B cell (primary cell): ENCODE results near the gene ASCL5. TPM values are rescaled to one million over a fixed set of nuclear protein-coding genes. Genes with fewer than 3 reads are reported as not detected.

Experiments
- ATAC-seq: fragments of 200-7000 bp; cut with Tn5 transposase; one replicate; pipeline ENCODE4 v1.10.0; 2021; ENCODE audit warnings: low read depth, mild to moderate bottlenecking, moderate number of reproducible peaks, moderate library complexity
- CTCF ChIA-PET: fragments of 350-600 bp; sonication (Branson Sonifier 250); formaldehyde crosslinking; loops from one replicate; lab custom pipeline; 2021; ENCODE audit warnings: antibody characterized with exemption, inconsistent platforms; lab: Charles Lee
- POLR2A ChIA-PET: fragments of 350-600 bp; sonication (Branson Sonifier 250); formaldehyde crosslinking; loops from one replicate; lab custom pipeline; 2021; ENCODE audit warnings: antibody characterized with exemption; lab: Charles Lee
- DNase-seq: peaks from one replicate; pipeline ENCODE4 v3.0.0; 2013
- H2AFZ ChIP-seq: 2 replicates; pipeline ENCODE4 v1.6.1; 2012; ENCODE audit warnings: mild to moderate bottlenecking, low read depth, low read length; ENCODE audit not compliant: insufficient read depth, poor library complexity, severe bottlenecking
- H3K27ac ChIP-seq, 2 donors: 1 replicate in 1 of 2; 2 replicates in 1 of 2; pipeline ENCODE4 v1.5.1; 2012 to 2013; ENCODE audit warnings: low read length in 2 of 2, mild to moderate bottlenecking in 2 of 2, moderate library complexity in 1 of 2
- H3K27me3 ChIP-seq, 4 experiments: fragments of 200-600 bp in 1 of 4; sonication (generic) in 1 of 4; replicated peaks in 1 of 4; 1 replicate in 2 of 4; 2 replicates in 2 of 4; pipeline versions ENCODE4 v1.6.1 to v1.7.0; 2013 to 2016; ENCODE audit warnings: low read length in 3 of 4, mild to moderate bottlenecking in 2 of 4, mixed read lengths in 1 of 4, moderate library complexity in 1 of 4; ENCODE audit not compliant: insufficient read depth in 4 of 4, control insufficient read depth in 3 of 4; ENCODE audit errors: control extremely low read depth in 1 of 4
- H3K36me3 ChIP-seq, 2 experiments: replicated peaks in 1 of 2; 1 replicate in 1 of 2; 2 replicates in 1 of 2; pipeline versions ENCODE4 v1.6.1 to v1.7.1; 2013; ENCODE audit warnings: low read length in 1 of 2; ENCODE audit not compliant: insufficient read depth in 2 of 2, control insufficient read depth in 1 of 2; ENCODE audit errors: control extremely low read depth in 1 of 2, extremely low read depth in 1 of 2
- H3K4me1 ChIP-seq, 2 donors: fragments of 200-600 bp in 1 of 2; sonication (generic) in 1 of 2; 1 replicate in 1 of 2; 2 replicates in 1 of 2; pipeline versions ENCODE4 v1.5.1 to v1.6.1; 2013 to 2017; ENCODE audit warnings: low read length in 2 of 2; ENCODE audit not compliant: control insufficient read depth in 2 of 2, insufficient read depth in 2 of 2
- H3K4me2 ChIP-seq: replicated peaks from 2 replicates; pipeline ENCODE3; 2012; ENCODE audit warnings: mild to moderate bottlenecking, low read depth, low read length; ENCODE audit not compliant: poor library complexity, severe bottlenecking
- H3K4me3 ChIP-seq, 5 experiments: fragments of 200-600 bp in 1 of 5; sonication (generic) in 1 of 5; 1 replicate in 3 of 5; 2 replicates in 2 of 5; pipeline versions ENCODE4 v1.5.1 to v1.7.0; 2011 to 2016; ENCODE audit warnings: low read length in 4 of 5, mild to moderate bottlenecking in 4 of 5, low read depth in 2 of 5, control low read depth in 1 of 5, moderate library complexity in 1 of 5; ENCODE audit not compliant: insufficient read depth in 1 of 5; ENCODE audit errors: control extremely low read depth in 1 of 5, extremely low read depth in 1 of 5
- H3K79me2 ChIP-seq: fragments of 200-600 bp; sonication (generic); one replicate; pipeline ENCODE4 v1.6.0; 2016; ENCODE audit warnings: low read length; ENCODE audit not compliant: control insufficient read depth, insufficient read depth
- H3K9ac ChIP-seq: fragments of 200-600 bp; sonication (generic); 2 replicates; pipeline ENCODE4 v1.6.1; 2017; ENCODE audit warnings: mild to moderate bottlenecking, low read length, moderate library complexity
- H3K9me3 ChIP-seq, 3 donors: one replicate each; pipeline versions ENCODE4 v1.6.1 to v1.7.1; 2013; ENCODE audit warnings: low read length in 2 of 3; ENCODE audit not compliant: control insufficient read depth in 2 of 3, insufficient read depth in 1 of 3; ENCODE audit errors: control extremely low read depth in 1 of 3
- H4K20me1 ChIP-seq: 2 replicates; pipeline ENCODE4 v1.6.0; 2012; ENCODE audit warnings: mild to moderate bottlenecking, low read length; ENCODE audit not compliant: insufficient read depth, control insufficient read depth, poor library complexity, severe bottlenecking
- H3K27ac Mint-ChIP-seq: one replicate; pipeline ENCODE4 v1.8.0; 2021; ENCODE audit warnings: mixed read lengths
- H3K27me3 Mint-ChIP-seq: one replicate; pipeline ENCODE4 v1.8.0; 2021; ENCODE audit warnings: mixed read lengths
- H3K4me1 Mint-ChIP-seq: one replicate; pipeline ENCODE4 v1.8.0; 2021; ENCODE audit warnings: mixed read lengths
- H3K4me3 Mint-ChIP-seq: one replicate; pipeline ENCODE4 v1.8.0; 2021; ENCODE audit warnings: mixed read lengths
- H3K9me3 Mint-ChIP-seq: one replicate; pipeline ENCODE4 v1.8.0; 2022; ENCODE audit warnings: mixed read lengths; ENCODE audit not compliant: insufficient read depth
- CTCF ChIP-seq: fragments of 200-600 bp; IDR thresholded peaks from one replicate; pipeline ENCODE4 v1.8.0; 2022; ENCODE audit warnings: antibody characterized with exemption, mild to moderate bottlenecking
- EZH2 ChIP-seq: IDR thresholded peaks from 2 replicates; pipeline ENCODE4 v1.6.1; 2012; ENCODE audit warnings: borderline replicate concordance, low read depth, mild to moderate bottlenecking, moderate library complexity, low read length; ENCODE audit not compliant: insufficient read depth, poor library complexity, severe bottlenecking
- WGBS: methylation state at CpG from one replicate; pipeline ENCODE4 v1.1.5; 2013; ENCODE audit warnings: missing lambda C conversion rate; ENCODE audit not compliant: insufficient coverage; 5-methylcytosine and 5-hydroxymethylcytosine counted together
- intact Hi-C: fragments of 100-400 bp; cut with micrococcal nuclease; formaldehyde crosslinking; loops from one replicate; pipeline ENCODE4 v1.10.0; 2022
- polyA plus RNA-seq: library from polyadenylated mRNA; depleted of rRNA; stranded (reverse); fragments of >200 nt; gene quantifications from 2 replicates; pipeline ENCODE4 v1.2.3, GENCODE V29; 2012
- total RNA-seq, 2 donors: library from RNA; stranded (reverse); fragments of 120-200 nt in 1 of 2; gene quantifications; 1 replicate in 1 of 2; 2 replicates in 1 of 2; pipeline versions ENCODE4 v1.2.3 to v1.2.4, GENCODE V29; 2013 to 2022

Gene ASCL5
- total and polyA plus RNA-seq, 2 donors (not counting 1 experiment from before 2014, with no cell fraction given) = not detected

- Histone ChIP-seq H3K79me2 (no peaks in the 10 kb centered on the region), H2AFZ (no peak overlapping the region), H3K9me3 (no peaks in the 10 kb centered on the region), H3K27me3 (no peaks in the 10 kb centered on the region), H4K20me1 (no peaks in the 10 kb centered on the region), H3K4me1 (peaks cover 0 to 6% of the 10 kb centered on the region in 2 donors), H3K4me2 (no peak overlapping the region), H3K27ac (no peak overlapping the region), H3K36me3 (peaks cover 0 to 49% of the 10 kb centered on the region in 2 experiments), H3K4me3 (no peak overlapping the region), H3K9ac (no peak overlapping the region)
- TF ChIP-seq EZH2 (no peak), CTCF (no peak)
- ATAC-seq (no peak), DNase-seq (no peak)
- Mint-ChIP-seq H3K9me3 (no peaks in the 10 kb centered on the region), H3K27me3 (no peaks in the 10 kb centered on the region), H3K4me1 (peaks cover 4% of the 10 kb centered on the region), H3K27ac (no peak overlapping the region), H3K4me3 (no peak overlapping the region)
- intact Hi-C loops = no loop called here
- 97% methylated on average over 16 of the region's 16 CpGs for WGBS
- ChIA-PET POLR2A (no interaction called here), CTCF (interaction anchor here (0.8 to 1.2 kb wide), 2 partner anchors 23 to 29 kb away, joined by 3 read pairs; no protein-coding TSS in a partner anchor)
Measured at GRCh38 chr1:201142011-201142848, 15.2 kb upstream of the ASCL5 start.

- Mint-ChIP-seq H3K9me3 (no peaks in the 10 kb centered on the region), H3K4me1 (peaks cover 4% of the 10 kb centered on the region), H3K27ac (no peak overlapping the region), H3K27me3 (no peaks in the 10 kb centered on the region), H3K4me3 (no peak overlapping the region)
- H3K36me3 ChIP-seq = peaks cover 0 to 46% of the 10 kb centered on the region in 2 experiments
- intact Hi-C loops = no loop called here
- TF ChIP-seq EZH2 (no peak), CTCF (no peak)
- no peak overlapping the region for H3K4me2 ChIP-seq
- no peaks in the 10 kb centered on the region for H3K9me3 ChIP-seq
- no peak overlapping the region for H3K27ac ChIP-seq
- ChIA-PET POLR2A (no interaction called here), CTCF (no interaction called here)
- H3K9ac ChIP-seq = no peak overlapping the region
- H3K4me3 ChIP-seq = no peak overlapping the region
- no peaks in the 10 kb centered on the region for H3K79me2 ChIP-seq
- WGBS = 100% methylated on average over 3 of the region's 5 CpGs
- no peak for DNase-seq
- H3K4me1 ChIP-seq = peaks cover 0 to 6% of the 10 kb centered on the region in 2 donors
- H3K27me3 ChIP-seq = no peaks in the 10 kb centered on the region
- ATAC-seq = no peak
- no peak overlapping the region for H2AFZ ChIP-seq
- no peaks in the 10 kb centered on the region for H4K20me1 ChIP-seq
Measured at GRCh38 chr1:201141418-201141817, 14.4 kb upstream of the ASCL5 start.
